22Rv1 (cell line): Measurements from ENCODE around the gene MIF.
A peak's percentile ranks its signal among the peaks of the same experiment; 100 is the strongest.

Experiments used
- H3K27ac ChIP-seq: fragments of 450-650 bp; 2 replicates; pipeline ENCODE4 v1.5.1; 2017
- ZFX ChIP-seq: fragments of 450-650 bp; IDR thresholded peaks from 2 replicates; pipeline ENCODE4 v1.6.1; 2017; ENCODE audit warnings: antibody characterized with exemption, borderline replicate concordance
- TF ChIP-seq, protein P1 (sequence below): fragments of 450-650 bp; IDR thresholded peaks from 2 replicates; pipeline ENCODE4 v1.5.1; 2017; ENCODE audit warnings: mild to moderate bottlenecking

MIF gene

DNA sequence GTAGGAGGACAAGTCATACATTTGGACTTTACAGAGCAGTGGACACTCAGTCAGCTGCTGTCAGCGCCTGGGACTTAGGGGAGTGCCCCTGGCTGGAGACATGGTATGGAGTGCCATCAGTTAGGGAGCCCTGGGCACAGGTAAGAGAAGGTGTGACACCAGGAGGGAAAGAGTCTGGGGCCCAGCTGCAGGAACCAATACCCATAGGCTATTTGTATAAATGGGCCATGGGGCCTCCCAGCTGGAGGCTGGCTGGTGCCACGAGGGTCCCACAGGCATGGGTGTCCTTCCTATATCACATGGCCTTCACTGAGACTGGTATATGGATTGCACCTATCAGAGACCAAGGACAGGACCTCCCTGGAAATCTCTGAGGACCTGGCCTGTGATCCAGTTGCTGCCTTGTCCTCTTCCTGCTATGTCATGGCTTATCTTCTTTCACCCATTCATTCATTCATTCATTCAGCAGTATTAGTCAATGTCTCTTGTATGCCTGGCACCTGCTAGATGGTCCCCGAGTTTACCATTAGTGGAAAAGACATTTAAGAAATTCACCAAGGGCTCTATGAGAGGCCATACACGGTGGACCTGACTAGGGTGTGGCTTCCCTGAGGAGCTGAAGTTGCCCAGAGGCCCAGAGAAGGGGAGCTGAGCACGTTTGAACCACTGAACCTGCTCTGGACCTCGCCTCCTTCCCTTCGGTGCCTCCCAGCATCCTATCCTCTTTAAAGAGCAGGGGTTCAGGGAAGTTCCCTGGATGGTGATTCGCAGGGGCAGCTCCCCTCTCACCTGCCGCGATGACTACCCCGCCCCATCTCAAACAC is 850 bp upstream of the MIF start:
- peak overlapping the region; percentile 98 for H3K27ac ChIP-seq
- no peak for TF ChIP-seq ZFX
- TF ChIP-seq, protein P1, sequence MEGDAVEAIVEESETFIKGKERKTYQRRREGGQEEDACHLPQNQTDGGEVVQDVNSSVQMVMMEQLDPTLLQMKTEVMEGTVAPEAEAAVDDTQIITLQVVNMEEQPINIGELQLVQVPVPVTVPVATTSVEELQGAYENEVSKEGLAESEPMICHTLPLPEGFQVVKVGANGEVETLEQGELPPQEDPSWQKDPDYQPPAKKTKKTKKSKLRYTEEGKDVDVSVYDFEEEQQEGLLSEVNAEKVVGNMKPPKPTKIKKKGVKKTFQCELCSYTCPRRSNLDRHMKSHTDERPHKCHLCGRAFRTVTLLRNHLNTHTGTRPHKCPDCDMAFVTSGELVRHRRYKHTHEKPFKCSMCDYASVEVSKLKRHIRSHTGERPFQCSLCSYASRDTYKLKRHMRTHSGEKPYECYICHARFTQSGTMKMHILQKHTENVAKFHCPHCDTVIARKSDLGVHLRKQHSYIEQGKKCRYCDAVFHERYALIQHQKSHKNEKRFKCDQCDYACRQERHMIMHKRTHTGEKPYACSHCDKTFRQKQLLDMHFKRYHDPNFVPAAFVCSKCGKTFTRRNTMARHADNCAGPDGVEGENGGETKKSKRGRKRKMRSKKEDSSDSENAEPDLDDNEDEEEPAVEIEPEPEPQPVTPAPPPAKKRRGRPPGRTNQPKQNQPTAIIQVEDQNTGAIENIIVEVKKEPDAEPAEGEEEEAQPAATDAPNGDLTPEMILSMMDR, result no peak

DNA sequence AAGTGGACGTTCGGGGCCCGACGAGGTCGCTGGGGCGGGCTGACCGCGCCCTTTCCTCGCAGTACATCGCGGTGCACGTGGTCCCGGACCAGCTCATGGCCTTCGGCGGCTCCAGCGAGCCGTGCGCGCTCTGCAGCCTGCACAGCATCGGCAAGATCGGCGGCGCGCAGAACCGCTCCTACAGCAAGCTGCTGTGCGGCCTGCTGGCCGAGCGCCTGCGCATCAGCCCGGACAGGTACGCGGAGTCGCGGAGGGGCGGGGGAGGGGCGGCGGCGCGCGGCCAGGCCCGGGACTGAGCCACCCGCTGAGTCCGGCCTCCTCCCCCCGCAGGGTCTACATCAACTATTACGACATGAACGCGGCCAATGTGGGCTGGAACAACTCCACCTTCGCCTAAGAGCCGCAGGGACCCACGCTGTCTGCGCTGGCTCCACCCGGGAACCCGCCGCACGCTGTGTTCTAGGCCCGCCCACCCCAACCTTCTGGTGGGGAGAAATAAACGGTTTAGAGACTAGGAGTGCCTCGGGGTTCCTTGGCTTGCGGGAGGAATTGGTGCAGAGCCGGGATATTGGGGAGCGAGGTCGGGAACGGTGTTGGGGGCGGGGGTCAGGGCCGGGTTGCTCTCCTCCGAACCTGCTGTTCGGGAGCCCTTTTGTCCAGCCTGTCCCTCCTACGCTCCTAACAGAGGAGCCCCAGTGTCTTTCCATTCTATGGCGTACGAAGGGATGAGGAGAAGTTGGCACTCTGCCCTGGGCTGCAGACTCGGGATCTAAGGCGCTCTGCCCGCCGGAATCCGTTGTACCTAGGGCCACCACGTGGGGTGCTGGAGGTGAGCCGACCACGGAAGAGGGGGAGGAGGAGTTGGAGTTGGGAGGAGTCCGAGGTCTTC is 771 bp downstream of the MIF start:
- TF ChIP-seq ZFX, result no peak
- TF ChIP-seq, protein P1, result peak; percentile 52
- peak overlapping the region; percentile 98 for H3K27ac ChIP-seq

DNA sequence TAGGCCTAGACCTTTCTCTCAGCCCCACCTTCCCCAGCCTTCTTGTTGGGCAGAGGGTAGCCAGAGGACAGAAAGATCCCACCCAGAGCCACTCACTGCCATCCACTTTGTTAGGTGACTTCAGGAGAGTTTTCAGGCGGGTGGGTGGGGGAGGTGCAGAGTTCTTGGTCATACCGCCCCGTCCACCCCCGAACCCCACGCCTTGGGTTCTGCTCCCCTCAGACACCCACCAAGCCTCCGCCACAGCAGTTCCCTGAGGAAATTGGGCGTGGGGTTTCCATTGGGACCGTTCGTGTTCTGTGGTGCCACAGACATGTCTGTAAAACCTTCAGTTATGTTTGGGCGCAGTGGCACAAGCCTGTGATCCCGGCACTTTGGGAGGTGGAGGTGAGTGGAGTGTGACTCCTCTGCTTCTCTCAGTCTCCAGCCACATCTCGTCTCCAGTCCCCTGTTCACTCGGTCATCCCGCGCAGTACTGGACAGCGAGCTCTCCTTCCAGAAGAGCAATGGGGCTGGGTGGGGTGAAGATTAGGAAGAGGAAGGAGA is 1.5 kb downstream of the MIF start:
- H3K27ac ChIP-seq, result peak overlapping the region; percentile 98
- no peak for TF ChIP-seq ZFX
- TF ChIP-seq, protein P1, result no peak

DNA sequence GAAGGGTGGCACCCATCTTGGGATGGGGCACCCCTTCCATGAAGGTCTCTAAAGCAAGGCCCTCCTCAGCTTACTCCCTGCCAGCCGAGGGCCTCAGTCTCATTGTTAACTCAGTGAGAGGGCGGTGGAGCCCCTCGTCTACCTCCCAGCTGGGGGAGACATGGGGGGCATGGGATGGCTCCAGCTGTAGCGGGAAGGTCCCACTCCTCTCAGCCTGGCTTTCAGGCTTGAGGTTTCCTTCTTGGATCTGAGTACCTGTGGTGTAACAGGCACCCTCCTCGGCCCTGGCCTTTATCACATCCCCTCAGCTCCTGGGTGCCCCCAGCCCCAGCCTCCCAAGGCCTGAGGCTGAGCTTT is 2.0 kb downstream of the MIF start:
- peak overlapping the region; percentile 98 for H3K27ac ChIP-seq
- no peak for TF ChIP-seq ZFX
- TF ChIP-seq, protein P1, result no peak

DNA sequence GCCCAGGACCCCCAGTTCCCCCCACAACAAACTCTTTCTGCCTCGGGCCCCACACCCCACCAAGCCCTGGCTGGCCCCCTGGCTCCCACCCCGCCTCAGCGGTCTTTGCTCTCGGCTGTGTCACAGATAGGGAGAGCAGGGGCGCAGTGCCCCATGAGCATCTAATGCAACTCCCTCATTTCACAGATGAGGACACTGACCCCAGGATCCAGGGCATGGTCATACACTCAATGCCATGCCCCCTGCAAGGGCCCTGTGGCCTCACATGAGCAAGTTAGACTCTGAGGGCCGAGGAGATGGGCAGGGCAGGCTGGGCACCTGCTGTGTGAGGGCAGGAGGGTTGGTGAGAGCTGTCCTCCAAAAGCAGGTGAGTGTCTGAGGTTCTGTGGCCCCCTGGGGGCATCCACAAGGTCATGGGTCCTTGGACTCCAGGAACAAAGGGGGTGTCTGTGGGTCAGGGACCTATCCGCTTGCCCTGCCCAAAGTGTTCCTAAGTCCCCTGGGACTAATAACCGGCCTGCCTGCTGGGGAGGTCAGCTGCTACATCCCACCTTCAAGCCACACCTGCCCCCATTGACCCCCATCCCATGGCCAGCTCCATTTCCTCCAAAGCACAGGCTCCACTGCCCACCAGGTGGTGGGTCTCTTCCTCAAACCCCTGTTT is 2.5 kb downstream of the MIF start:
- H3K27ac ChIP-seq, result peak overlapping the region; percentile 98; the same call in 1 of the 2 replicates
- no peak for TF ChIP-seq ZFX
- TF ChIP-seq, protein P1, result no peak

DNA sequence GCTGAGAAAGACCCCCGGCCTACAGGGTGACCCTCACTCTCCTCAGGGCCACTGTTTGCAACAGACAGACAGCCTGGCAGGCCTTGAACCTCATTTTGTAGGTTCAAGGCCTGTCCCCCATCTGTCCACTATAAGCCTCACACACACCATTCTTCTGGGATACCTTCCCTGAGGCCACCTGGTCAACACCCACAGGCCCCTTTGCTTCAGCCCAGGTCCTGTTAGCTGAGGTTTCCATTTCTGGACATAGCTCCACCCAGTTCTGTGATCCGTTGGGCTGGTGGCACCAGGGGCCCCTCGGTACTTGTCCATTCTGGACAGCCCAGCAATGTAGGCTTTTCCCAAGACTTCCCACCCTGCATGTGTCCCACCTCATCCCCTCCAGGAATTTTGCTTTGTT is 3.1 kb downstream of the MIF start:
- no peak for TF ChIP-seq ZFX
- H3K27ac ChIP-seq, result peak overlapping the region; percentile 98; the same call in 1 of the 2 replicates
